HUES48 (cell line): ENCODE data around the gene RAI14.
A peak's percentile ranks its signal among the peaks of the same experiment; 100 is the strongest.

Experiments used
- H3K27ac ChIP-seq: one replicate; pipeline ENCODE4 v1.7.0; 2013; ENCODE audit warnings: low read depth, low read length, inconsistent platforms
- H3K27me3 ChIP-seq: 2 replicates; pipeline ENCODE4 v1.6.1; 2013; ENCODE audit warnings: mild to moderate bottlenecking, low read length; ENCODE audit not compliant: control insufficient read depth, insufficient read depth
- H3K36me3 ChIP-seq: 2 replicates; pipeline ENCODE4 v1.6.1; 2013; ENCODE audit warnings: low read length; ENCODE audit not compliant: control insufficient read depth, insufficient read depth
- H3K4me1 ChIP-seq: 2 replicates; pipeline ENCODE4 v1.6.1; 2013; ENCODE audit warnings: mild to moderate bottlenecking, low read length; ENCODE audit not compliant: control insufficient read depth, insufficient read depth
- H3K4me3 ChIP-seq: 2 replicates; pipeline ENCODE4 v1.5.1; 2013; ENCODE audit warnings: mild to moderate bottlenecking, low read depth, low read length
- H3K9ac ChIP-seq: 2 replicates; pipeline ENCODE4 v1.6.1; 2013; ENCODE audit warnings: mild to moderate bottlenecking, low read depth, low read length, moderate library complexity
- H3K9me3 ChIP-seq: 2 replicates; pipeline ENCODE4 v1.6.1; 2013; ENCODE audit warnings: low read length; ENCODE audit not compliant: control insufficient read depth, insufficient read depth

RAI14 gene

DNA sequence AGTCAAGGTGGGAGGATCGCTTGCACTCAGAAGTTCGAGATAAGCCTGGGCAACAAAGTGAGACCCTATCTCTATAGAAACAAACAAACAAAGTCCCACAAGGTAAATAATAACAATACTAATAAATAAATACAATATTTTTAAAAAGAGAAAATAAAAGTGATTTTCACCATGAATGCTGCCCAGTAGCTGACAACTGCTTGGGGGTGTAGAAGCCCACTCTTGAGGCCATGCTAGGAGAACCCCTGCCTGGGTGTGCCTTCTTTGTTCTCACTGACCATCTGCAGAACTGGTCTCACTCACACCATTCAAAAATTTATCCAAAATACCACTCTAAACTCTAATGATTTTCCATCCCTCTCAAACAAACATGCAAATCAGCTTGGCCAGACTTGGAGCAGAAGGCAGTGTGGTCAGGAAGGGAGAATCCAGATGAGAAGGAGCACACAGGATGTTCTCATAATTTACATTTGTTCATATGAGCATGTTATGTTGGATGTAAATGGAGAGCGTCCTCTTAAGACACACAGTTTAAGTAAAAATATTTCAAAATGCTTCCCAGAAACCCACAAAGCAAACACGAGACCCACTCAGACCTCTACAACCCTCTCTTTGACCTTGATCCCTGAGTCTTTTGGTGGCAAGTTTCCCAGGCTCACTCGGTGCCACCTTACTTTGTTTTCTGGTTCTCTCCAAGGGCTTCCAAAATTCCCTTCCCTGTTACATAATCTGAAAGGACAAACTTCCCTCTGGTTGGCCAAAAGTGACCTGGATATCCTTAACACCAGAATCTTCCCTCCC lies 7.9 kb upstream of the RAI14 start:
- Histone ChIP-seq H3K27me3 (no peaks in the 10 kb centered on the region), H3K9me3 (peaks cover 9% of the 10 kb centered on the region), H3K4me3 (no peak overlapping the region), H3K27ac (no peak overlapping the region), H3K4me1 (no peaks in the 10 kb centered on the region), H3K36me3 (no peaks in the 10 kb centered on the region), H3K9ac (no peak overlapping the region)

DNA sequence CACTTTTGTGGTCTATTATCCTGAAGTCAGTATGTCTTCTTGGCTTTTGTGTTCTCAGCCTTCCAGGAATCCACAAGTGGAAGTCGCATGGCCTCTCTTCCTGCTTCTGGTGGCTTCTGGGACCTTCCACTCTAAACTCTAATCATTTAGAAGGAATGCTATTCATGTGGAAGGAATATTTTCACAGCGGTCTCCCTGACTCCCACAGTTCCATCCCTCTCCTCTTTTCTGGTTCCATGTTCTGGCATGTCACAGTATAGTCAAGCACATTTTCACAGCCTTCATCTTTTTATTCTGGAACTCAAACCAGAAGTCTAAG lies 7.3 kb upstream of the RAI14 start:
- no peaks in the 10 kb centered on the region for H3K36me3 ChIP-seq
- H3K9me3 ChIP-seq, result peaks cover 9% of the 10 kb centered on the region
- no peaks in the 10 kb centered on the region for H3K27me3 ChIP-seq
- no peak overlapping the region for H3K4me3 ChIP-seq
- H3K27ac ChIP-seq, result no peak overlapping the region
- H3K4me1 ChIP-seq, result peaks cover under 1% of the 10 kb centered on the region; the same call in 1 of the 2 replicates
- no peak overlapping the region for H3K9ac ChIP-seq

DNA sequence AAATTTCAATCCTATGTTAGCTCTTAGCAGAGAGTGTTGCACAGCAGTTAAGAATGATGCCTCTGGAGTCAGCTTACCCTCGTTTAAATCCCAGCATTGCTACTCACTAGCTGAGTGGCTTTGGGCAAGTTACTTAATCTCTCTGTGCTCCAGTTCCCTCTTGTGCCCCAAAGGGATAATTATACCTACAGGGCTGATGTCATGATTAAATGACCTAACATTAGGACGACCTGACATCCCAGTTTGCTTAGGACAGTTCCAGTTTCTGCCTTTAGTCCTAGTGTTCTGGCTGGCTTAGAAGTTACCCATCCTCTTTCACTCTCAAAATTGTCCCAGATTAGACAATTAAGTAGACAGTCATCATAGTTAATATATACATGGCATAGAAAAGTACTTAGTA lies 4.3 kb upstream of the RAI14 start:
- Histone ChIP-seq H3K4me3 (no peak overlapping the region), H3K27ac (no peak overlapping the region), H3K9ac (no peak overlapping the region), H3K9me3 (peaks cover 3% of the 10 kb centered on the region; the same call in 1 of the 2 replicates), H3K36me3 (no peaks in the 10 kb centered on the region), H3K27me3 (no peaks in the 10 kb centered on the region), H3K4me1 (peaks cover 20% of the 10 kb centered on the region)

DNA sequence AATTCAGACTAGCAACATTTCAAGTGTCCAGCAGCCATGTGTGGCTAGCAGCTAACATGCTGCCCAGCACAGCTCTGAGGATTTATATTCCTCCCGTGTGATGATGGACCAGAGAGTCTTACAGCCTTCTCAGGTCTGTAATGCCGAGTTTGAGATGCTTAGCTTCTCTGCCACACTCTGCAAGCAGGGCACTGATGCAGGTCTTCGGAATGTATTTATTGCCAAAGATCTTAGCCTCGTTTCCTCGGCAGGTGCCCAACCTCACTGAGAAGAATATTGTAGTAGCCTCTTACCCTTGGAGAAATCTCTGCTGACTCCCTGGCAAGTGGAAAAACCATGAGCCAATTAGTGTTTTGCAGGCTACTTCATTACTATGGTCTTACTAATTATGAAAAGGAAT lies 3.7 kb upstream of the RAI14 start:
- Histone ChIP-seq H3K9me3 (no peaks in the 10 kb centered on the region), H3K4me3 (no peak overlapping the region), H3K27ac (no peak overlapping the region), H3K36me3 (no peaks in the 10 kb centered on the region), H3K27me3 (no peaks in the 10 kb centered on the region), H3K4me1 (peaks cover 20% of the 10 kb centered on the region), H3K9ac (no peak overlapping the region)

DNA sequence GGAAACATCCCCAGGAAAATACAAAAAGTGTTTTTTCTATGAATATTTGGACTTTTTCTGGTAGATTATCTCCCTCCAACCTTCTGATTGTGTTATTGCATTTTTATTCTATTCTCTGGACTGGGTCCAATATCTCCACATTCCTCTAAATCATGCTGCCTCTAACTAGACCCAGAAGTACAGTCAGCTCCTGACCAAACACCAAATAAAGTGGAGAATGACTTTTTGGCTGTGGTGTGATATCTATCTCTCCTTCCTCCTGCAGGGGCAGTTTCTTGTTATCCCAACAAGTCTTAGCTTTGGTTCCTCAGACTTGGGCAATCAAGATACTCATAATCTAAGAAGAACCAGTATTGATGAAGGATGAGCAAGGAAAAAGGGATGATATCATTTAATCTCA lies 3.2 kb upstream of the RAI14 start:
- Histone ChIP-seq H3K36me3 (no peaks in the 10 kb centered on the region), H3K27me3 (no peaks in the 10 kb centered on the region), H3K27ac (no peak overlapping the region), H3K4me3 (no peak overlapping the region), H3K9ac (no peak overlapping the region), H3K4me1 (peaks cover 21% of the 10 kb centered on the region), H3K9me3 (no peaks in the 10 kb centered on the region)

DNA sequence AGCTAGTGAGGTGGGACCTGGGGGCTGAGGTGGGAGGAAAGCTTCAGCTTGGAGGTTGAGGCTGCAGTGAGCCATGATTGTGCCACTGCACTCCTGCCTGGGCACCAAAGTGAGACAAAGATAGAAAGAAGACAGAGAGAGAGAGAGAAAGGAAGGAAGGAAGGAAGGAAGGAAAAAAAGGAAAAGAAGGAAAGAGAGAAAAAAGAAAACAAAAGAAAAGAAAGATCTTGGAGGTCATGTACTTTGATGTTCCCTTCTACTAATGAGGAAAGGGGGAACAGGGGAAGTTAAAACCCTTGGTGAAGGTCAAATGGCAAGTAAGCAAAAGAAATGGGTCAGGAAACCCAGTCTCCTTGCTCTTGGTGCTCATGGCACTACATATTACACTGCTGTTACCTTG lies 2.4 kb upstream of the RAI14 start:
- Histone ChIP-seq H3K9ac (no peak overlapping the region), H3K27me3 (no peaks in the 10 kb centered on the region), H3K4me3 (no peak overlapping the region), H3K27ac (no peak overlapping the region), H3K9me3 (no peaks in the 10 kb centered on the region), H3K36me3 (no peaks in the 10 kb centered on the region), H3K4me1 (peaks cover 25% of the 10 kb centered on the region)

DNA sequence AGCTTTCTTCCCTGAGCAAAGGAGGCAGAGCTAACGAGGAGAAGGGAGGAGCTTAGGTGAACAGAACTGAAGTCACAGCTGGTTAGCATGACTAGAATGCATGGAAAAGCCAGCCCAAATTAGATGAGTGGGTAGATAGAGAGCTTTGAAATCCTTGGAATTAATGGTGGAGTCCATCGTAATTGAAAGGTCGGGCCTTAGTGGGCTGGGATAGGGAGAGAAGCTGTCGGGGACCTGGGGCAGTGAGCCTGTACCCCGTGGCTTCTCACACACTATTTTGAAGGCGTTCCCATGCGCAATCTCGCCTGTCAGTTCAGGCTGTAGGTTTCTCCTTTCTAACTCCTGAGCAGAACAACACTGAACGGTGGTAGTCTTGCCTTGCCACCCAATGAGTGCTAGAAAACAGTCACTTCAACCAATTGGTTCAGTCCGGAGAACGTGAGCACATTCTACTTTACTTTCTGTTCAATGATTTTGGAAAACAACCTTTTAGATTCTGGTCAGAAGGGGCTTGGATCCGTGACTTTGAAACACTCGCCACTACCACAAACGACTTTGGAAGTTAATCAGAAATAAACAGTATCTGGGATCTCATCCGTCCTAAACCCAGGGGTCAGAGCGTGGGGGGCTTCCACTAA lies 655 bp upstream of the RAI14 start:
- H3K9ac ChIP-seq, result no peak overlapping the region
- no peaks in the 10 kb centered on the region for H3K9me3 ChIP-seq
- peaks cover 10% of the 10 kb centered on the region for H3K36me3 ChIP-seq
- no peaks in the 10 kb centered on the region for H3K27me3 ChIP-seq
- peaks cover 35% of the 10 kb centered on the region for H3K4me1 ChIP-seq
- H3K27ac ChIP-seq, result peak overlapping the region; percentile 84
- peak overlapping the region; percentile 82 for H3K4me3 ChIP-seq

DNA sequence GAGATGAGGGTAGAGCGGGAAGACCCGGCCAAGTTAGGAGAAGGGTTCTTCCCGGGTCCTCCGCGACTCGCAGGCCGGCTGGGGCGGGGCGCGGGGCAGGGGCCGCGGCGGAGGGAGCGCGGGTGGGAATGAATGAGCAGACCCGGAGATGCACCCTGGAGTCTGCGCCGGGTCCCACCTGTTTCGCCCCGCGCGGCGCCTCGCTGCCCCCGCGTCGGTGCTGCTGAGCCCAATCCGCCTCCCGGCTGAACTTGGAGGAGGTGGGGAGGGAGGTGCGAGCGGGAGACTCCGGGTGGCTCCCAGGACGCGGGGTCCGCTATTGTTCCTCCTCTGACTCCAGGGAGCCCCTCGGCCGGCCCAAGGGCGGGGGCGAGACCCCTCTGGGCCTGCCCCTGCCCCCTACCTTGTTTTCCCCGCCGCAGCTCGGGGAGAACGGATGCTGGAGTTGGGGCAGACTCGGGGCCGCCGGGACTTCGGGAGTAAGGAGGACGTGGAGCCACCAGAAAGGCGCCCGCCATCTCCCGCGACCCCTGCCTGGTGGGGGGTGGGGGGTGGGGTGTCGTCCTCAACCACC lies 659 bp downstream of the RAI14 start:
- Histone ChIP-seq H3K9me3 (no peaks in the 10 kb centered on the region), H3K27me3 (no peaks in the 10 kb centered on the region), H3K4me3 (peak overlapping the region; percentile 82), H3K4me1 (peaks cover 36% of the 10 kb centered on the region), H3K36me3 (peaks cover 22% of the 10 kb centered on the region), H3K27ac (peak overlapping the region; percentile 84), H3K9ac (peak overlapping the region; percentile 87)

DNA sequence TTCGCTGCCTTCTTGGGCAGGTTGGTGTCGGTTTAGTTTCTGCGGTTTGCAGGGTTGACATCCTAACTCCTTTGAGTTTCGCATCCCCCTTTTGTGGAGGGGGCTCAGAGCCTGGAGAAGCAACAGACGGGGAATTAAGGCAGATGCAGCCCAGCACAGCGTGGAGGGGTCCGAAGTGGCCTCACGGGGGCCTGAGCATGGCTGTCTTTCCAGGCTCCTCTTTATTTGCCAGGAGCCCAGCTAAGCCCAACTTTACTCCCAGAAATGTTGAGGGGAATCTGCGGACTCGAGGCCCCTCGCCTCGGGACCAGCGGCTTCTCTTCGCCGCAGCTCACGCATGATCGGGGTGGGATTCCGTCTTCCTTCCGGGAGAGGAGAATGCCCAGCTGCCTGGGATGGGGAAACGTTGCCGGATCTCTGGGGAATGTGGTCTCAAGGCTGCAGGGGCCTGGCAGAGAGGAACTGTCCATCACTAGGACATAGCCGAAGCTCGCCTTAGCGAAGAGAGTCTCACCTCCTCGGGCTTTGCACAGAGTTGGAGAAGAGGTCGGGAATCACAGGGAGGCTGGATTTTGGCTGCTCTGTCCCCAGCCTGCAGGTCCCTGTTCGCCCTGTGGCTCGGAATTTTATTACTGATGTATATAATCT lies 1.3 kb downstream of the RAI14 start:
- Histone ChIP-seq H3K9ac (peak overlapping the region; percentile 87), H3K27me3 (no peaks in the 10 kb centered on the region), H3K36me3 (peaks cover 22% of the 10 kb centered on the region), H3K4me1 (peaks cover 36% of the 10 kb centered on the region), H3K9me3 (no peaks in the 10 kb centered on the region), H3K27ac (peak overlapping the region; percentile 84), H3K4me3 (peak overlapping the region; percentile 82)

DNA sequence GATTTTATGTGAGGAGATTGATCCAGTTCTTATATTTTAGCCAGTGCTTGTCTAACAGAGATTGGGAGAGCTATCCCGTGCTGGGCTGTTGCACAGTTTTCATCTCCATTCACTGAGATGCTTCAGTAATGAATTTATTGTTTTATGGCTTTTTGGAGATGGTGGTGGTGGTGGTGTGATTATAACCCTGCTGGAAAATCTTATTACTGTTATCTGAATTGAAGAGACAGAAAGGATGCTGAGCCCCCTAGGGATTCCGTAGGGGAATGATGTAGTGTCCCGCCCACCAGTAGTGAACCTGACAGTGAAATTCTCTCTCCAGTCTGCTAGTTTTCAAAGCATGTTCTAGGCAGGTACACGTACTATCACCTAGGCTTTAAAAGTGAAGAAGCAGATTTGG lies 1.9 kb downstream of the RAI14 start:
- Histone ChIP-seq H3K36me3 (peaks cover 23% of the 10 kb centered on the region), H3K27me3 (no peaks in the 10 kb centered on the region), H3K9me3 (no peaks in the 10 kb centered on the region), H3K27ac (no peak overlapping the region), H3K4me3 (peak overlapping the region; percentile 82), H3K4me1 (peaks cover 36% of the 10 kb centered on the region), H3K9ac (no peak overlapping the region; the same call in 1 of the 2 replicates)

DNA sequence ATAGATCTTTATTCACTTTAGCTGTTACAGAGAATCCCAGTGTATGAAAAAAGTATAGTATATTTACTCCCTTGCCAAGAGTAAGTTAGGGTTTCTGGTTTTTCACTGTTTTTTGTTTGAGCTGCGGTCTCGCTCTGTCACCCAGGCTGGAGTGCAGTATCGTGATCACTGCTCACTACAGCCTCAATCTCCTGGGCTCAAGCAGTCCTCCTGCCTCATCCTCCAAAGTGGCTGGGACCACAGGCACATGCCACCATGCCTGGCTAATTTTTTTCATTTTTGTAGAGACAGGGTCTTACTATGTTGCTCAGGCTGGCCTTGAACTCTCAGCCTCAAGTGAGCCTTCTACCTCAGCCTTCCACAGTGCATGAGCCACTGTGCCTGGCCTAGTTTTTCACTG lies 3.0 kb downstream of the RAI14 start:
- peaks cover 35% of the 10 kb centered on the region for H3K4me1 ChIP-seq
- H3K9me3 ChIP-seq, result no peaks in the 10 kb centered on the region
- no peak overlapping the region for H3K4me3 ChIP-seq
- no peak overlapping the region for H3K27ac ChIP-seq
- no peaks in the 10 kb centered on the region for H3K27me3 ChIP-seq
- H3K9ac ChIP-seq, result no peak overlapping the region
- peaks cover 31% of the 10 kb centered on the region for H3K36me3 ChIP-seq
